GM19467 (cell line): Measurements from ENCODE around the gene PPP2R3B.
"Not testable (repeated sequence)": the region's sequence is repeated elsewhere in the genome, so short reads cannot be mapped to it uniquely, and the experiment has no call there.

Experiments
- ATAC-seq: cut with Tn5 transposase; IDR thresholded peaks from one replicate; pipeline ENCODE4 v1.9.1; 2021; ENCODE audit warnings: mild to moderate bottlenecking, moderate library complexity; ENCODE audit not compliant: unreplicated experiment

Gene PPP2R3B, protein sequence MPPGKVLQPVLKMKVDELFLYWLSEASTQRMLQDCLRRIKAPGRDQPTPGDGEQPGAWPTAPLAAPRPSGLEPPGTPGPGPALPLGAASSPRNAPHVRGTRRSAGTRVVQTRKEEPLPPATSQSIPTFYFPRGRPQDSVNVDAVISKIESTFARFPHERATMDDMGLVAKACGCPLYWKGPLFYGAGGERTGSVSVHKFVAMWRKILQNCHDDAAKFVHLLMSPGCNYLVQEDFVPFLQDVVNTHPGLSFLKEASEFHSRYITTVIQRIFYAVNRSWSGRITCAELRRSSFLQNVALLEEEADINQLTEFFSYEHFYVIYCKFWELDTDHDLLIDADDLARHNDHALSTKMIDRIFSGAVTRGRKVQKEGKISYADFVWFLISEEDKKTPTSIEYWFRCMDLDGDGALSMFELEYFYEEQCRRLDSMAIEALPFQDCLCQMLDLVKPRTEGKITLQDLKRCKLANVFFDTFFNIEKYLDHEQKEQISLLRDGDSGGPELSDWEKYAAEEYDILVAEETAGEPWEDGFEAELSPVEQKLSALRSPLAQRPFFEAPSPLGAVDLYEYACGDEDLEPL

DNA sequence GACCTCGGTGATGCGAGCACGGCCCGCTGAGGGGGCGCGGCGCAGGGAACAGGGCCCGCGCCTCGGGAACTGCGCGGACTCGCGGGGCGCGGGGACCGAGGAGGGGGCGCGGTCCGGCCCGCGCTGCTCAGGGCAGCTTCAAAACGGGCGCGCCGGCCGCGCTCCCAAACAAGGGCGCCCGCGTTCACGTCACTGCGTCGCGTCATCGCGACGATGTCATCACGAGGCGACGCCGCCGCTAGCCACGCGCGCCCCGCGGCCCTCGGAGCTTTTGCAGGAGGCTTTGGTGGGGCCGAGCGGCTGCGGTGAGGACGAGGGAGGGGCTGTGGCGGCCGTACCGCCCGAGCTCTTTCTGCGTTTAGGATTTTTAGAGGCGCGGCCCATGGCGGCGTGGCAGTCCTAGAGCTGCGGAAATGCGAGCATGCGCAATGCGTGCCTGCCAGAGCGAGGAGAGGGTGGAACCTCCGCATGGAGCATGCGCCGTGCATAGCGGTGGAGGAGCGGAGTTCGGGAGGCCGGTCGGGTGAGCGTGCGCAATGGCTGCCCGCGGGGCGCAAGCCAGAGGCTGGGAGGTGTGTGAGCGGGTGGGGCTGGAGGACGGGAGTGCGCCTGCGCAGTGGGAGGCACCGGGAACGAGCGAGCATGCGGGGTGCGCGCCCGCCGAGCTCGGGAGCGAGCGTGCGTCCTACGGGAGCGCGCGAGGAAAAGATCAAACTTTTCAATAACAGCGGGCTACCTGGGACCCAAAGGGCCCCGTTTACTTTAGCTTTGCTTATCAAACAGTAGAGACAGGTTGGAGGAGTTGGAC, at the start of gene PPP2R3B:
Gene PPP2R3B (minus strand): TSS at position 140 of the 808 bp plus-strand sequence. CDS start 216 bp downstream, outside the sequence.
- ATAC-seq = peak; percentile 94

DNA sequence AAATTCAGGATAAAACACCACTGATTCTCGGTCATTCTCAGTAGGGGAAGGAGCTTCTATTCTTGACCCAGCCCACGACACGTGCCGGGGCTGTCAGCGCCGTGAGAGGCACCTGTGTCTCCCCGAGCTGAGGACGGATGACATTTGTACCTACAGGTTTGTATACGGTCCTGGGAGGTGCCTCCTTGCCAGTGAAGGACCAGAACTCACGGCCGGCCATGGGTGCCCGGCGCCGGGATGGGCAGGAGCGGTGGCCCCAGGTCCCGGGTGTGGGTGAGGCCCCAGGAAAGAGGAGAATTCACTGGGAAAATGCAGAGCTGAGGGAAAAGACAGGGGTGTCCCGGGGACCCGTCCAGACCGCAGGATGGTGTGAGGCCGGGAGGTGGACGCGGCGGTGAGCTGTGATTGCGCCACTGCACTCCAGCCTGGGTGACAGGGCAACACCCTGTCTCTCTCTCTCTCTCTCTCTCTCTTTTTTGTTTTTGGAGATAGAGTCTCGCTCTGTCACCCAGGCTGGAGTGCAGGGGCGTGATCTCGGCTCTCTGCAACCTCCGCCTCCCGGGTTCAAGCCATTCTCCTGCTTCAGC, 48.9 kb upstream of the PPP2R3B start:
- no peak for ATAC-seq

DNA sequence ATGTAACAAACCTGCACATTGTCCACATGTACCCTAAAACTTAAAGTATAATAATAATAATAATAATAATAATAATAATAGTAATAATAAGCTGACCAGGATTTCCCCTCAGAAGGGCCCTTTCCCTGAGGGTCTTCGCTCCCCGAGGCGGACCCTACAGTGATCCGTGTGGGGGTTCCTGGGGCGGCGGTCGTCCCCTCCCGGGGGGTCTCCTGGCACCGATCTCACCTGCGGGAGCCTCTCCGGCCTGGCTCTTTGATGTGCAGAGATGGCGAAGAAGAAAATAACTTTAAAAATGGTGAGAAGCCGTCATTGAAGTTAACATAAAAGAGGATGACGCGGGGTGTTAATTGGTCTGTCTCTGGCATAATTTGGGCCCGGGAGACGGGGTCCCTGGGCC, 48.2 kb upstream of the PPP2R3B start:
- no peak for ATAC-seq

DNA sequence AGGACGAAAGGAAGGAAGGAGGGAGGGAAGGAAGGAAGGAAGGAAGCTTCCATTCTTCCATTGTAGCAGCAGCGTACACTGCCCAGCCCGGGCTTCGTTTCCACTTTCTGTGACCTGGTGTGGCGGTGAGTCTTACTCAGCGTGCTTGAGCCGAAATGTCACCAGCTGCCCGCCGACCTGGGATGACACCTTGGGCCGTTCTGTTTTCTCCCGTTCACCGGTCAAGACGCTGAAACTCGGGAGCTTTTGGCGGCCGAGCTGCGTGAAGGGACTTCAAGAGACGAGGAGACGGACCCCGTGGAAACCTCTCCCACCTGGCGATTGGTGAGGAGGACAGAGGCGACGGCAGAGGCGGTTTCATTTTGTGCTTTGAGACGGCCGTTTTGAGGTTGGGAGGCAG, 47.1 kb upstream of the PPP2R3B start:
- ATAC-seq = no peak

DNA sequence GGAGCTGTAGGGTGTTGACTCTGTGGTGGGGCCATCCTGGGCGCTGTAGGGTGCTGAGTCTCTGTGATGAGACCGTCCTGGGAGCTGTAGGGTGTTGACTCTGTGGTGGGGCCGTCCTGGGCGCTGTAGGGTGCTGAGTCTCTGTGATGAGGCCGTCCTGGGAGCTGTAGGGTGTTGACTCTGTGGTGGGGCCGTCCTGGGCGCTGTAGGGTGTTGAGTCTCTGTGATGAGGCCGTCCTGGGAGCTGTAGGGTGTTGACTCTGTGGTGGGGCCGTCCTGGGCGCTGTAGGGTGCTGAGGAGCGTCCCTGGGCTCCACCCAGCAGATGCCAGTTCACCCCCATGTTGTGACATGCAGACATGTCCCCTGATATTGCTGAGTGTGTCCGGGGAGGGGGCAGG, 46.0 kb upstream of the PPP2R3B start:
- ATAC-seq = not testable (repeated sequence)

DNA sequence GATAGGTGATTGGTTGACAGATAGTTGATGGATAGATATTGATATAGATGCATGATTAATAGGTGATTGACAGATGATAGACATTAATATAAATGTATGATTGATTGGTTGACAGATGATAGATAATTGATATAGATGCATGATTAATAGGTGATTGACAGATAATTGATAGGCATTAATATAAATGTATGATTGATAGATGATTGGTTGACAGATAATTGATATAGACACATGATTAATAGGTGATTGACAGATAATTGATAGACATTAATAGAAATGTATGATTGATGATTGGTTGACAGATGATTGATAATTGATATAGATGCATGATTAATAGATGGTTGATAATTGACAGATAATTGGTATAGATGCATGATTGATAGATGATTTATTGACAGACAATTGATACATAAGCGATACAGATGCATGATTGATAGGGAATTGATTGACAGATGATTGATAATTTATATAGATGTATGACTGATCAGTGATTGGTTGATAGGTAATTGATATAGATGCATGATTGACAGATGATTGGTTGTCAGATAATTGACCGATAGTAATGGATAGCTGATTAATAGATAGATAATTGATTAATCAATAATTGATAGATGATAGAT, 44.9 kb upstream of the PPP2R3B start:
- no peak for ATAC-seq

DNA sequence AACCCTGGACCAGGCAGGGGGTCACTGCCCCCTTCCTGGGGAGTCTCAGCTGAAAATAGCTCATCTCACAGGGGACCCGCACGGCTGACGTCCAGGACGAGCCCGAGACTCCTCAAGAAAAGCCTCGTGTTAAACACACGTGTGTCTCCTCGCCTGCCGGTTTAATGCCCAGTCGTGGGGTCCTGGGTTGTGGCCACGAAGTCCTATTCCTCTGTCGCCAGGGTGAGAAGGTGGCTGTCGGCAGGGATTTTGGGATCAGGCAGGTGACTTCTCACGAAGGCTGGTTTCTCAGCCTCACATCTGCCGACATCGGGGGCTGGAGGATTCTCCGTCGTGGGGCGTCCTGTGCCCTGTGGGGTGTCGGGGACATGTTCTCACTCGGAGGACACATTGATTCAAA, 44.3 kb upstream of the PPP2R3B start:
- no peak for ATAC-seq

DNA sequence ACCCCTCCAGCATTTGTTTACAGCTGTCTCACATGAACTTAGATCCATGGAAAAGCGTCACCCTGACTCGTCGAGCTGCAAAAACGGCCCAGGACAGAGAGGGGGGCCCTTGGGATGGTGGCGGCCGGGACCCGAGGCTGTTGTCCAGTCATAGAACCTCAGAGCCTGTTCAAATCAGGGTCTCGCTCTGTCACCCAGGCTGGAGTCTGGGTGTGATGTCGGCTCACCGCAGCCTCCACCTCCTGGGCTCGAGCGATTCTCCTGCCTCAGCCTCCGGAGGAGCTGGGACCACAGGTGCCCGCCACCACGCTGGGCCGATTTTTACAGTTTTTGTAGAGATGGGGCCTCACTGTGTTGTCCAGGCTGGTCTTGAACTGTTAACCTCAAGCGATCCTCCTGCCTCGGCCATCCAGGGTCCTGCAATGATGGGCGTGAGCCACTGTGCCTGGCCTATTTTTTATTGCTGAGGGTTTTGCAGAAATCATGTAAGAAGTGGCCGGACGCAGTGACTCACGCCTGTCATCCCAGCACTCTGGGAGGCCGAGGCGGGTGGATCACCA, 42.6 kb upstream of the PPP2R3B start:
- no peak for ATAC-seq

DNA sequence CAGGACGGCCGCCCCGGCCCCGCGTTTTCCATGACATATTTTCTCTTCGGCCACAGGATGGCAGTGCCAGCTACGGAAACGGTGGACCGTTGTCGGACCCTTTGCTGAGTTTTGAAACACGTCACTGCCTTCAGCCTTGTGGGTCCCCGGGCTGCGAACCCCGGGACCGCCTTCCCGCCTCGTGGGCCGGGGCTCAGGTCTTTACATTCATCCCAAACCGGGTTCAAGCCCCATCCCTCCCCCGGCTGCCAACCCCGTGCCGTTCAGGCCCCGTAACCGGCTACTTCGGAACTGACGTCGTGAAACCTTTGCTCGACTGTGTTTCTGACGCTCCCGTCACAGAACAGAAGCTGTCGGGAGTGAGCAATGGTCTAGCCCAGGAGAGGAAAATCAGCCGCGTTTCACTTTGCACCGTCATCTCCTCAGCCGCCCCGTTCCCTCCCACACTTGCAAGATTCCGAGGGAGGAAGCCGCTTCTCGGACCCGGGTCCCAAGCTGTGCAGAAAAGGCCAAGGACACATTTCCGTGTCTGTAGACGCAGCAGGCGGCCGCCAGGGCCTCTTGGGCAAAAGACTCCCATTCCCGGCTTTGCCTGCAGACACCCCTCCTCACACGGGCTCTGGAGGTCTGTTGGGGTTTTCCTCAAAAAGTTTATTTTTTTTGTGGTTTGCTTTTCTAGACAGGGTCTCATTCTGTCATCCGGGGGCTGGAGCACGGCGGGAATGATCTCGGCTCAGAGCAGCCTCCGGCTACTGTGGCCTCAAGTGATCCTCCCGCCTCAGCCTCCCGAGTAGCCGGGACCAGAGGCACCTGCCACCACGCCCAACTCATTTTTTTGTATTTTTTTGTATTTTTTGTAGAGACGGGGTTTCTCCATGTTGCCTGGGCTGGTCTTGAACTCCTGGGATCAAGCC, 41.4 kb upstream of the PPP2R3B start:
- no peak for ATAC-seq

DNA sequence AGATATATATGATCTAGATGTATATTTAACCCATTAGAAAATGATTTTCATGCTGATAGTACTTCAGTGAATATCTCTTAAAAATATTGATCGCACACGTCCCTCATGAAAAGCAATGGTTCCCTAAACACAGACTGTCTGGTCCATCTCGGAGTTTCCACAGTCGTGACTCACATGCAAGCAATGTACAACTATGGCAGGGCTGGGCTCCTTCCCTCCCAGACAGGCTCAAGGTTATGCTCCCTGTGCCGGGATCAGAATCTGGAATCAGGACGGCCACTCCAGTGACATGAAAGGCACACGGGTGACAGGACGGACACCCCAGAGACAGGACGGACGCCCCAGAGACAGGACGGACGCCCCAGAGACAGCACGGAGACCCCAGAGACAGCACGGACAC, 40.2 kb upstream of the PPP2R3B start:
- ATAC-seq = no peak

DNA sequence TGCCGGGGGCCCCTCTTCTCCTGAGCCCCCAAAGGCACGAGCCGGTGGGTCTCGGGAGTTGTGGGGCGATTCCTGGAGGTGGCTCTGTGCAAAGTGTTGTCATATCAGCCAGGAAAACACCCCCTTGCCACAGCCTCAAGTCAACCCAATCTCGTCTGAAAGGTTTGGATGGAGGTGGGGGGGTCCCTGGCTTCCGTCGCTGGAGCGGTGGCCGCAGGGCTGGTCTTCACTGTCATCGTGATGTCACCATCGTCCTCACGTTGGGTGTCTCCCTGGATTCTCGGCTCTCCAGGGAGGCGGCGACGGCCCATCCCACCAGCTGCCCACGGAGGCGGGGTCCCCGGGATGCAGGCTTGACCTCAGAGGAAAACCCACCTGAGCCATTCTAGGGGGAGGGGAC, 38.3 kb upstream of the PPP2R3B start:
- no peak for ATAC-seq

DNA sequence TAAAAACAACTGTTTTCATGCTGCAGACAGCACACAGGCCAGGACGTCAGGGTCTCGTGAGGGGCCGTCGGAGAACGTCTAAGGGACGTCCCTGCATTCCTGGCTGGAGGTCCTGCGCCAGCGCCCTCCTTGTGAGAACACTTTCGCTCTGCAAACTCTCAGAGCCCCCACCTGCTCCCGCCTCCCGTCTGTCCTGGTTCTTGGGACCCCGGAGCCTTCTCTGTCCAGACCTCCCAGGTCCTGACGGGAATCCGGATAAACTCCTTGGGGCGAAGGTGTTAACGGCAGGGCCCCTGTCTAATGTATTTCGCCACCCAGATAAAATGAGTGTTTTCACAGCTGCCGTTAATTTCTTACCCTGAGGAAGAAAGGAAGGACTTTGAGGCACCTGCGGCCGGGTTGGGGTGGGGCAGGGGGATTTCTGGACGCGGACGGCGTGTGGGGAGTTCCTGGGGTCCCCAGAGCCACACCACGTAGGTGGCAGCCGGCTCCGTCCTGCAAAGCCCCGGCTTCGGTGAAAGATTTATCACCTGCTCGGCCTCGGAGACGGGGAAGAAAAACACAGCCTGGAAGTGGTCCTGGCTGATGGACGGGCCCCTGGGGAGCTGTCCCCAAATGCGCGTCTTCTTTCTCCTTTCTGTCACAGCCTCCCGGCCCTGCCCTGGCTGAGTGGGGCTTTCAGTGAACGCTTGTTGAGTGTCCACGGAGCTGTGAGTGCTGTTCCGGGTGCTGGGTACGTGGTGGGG, 35.1 kb upstream of the PPP2R3B start:
- ATAC-seq = no peak

DNA sequence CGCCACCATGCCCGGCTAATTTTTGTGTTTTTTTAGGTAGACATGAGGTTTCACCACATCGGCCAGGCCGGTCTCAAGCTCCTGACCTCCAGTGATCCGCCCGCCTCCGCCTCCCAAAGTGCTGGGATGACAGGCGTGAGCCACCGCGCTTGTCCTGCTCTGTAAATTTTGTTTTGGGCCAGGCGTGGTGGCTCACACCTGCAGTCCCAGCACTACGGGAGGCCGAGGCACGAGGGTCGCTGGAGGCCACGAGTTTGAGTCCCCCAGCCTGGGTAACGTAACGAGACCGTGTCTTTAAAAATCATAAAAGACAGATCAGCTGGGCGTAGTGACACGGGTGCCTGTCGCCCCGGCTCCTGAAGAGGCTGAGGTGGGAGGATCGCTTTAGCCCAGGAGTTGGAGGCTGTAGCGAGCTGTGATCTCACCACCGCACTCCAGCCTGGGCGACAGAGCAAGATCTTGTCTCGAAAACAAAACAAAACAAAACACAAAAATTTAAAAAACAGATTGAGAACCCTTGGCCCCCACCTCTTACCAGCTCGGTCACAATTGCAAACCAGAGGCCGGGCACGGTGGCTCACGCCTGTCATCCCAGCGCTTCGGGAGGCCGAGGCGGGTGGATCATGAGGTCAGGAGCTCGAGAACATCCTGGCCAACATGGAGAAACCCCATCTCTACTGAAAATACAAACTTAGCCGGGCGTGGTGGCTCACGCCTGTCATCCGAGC, 34.0 kb upstream of the PPP2R3B start:
- no peak for ATAC-seq

DNA sequence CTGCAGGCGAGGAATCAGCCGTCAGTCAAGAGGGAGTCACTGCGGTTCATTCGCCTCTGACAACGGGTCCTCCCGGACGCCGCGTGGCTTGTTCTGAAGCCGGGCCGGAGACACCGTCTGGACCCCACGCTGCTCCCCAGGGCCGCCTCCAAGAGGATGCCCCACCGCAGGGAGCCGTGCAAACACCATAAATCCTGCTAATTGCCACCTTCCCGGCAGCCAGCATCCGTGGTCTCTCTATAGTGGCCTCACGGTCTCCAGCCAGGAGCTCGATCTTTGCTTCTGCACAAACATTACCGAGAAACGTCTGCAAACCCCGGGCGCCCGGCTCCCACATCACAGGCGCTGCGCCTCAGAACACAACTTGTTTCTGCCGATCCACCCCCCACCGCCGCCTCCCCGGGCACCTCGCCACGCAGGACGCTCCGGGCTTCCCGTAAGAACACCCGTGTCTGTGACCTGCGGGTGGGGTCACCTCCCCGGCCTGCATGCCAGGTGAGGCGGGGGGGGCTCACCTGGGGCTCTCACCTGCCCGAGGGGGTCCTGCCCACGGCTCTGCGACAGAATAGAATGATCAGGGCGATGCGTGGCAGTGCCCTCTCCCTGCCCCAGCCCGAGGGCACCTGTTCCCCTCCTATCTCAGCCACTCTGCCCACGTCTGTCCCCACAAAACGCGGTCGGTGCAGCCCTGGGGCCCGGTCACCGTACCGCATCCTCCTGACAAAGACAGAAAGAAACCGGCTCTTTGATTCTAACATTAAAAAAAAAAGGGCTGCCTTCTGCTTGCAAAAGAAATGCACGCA, 32.4 kb upstream of the PPP2R3B start:
- no peak for ATAC-seq

DNA sequence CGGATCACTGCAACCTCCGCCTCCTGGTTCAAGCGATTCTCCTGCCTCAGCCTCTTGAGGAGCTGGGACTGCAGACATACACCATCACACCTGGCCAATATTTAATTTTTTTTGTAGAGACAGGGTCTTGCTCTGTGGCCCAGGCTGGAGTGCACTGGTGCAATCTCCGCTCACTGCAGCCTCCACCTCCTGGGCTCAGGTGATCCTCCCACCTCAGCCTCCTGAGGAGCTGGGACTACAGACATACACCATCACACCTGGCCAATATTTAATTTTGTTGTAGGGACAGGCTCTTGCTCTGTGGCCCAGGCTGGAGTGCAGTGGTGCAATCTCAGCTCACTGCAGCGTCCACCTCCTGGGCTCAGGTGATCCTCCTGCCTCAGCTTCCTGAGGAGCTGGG, 28.8 kb upstream of the PPP2R3B start:
- not testable (repeated sequence) for ATAC-seq

DNA sequence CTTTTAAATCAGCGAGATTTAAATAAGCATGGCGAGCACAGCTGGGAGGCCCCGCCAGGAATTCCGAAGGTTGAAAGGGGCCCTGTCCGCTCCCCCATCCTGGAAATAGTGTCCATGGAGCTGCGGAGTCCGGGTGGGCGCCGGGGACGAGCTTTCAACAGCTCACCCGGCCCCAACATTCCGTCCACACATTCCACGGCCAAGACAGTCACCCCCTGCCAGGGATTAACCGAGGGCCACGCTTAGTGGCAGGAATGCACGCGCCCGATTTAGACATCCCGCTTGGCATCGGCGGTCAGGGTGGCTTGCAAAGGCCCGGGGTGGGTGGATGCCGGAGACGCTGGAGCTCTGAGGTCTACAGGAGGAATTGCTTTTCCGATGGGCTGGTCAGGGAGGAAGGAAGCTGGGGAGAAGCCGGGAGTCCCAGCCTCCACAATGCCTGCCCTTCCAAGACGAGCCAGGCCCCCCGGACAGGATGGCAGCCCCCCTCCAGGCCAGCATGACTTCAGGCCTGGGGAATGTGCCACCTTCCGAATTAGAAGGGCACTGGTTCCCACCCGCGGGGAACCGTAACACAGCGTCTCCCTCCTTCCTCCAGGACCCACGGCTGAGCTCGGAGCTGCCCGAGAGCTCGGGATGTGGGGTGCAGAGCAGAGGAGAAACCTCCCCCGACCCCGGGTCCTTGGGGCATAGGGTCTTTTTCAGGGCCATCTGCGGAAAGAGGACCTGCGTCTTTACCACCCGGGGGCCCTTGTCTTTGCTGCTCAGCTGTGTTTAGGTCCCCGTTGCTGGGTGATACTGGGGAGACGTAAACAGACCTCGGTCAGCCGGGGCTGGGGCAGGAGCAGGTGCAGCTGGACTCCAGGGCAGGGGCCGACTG, 26.9 kb upstream of the PPP2R3B start:
- no peak for ATAC-seq
